Measurements from ENCODE around the gene FAM107B.

Gene FAM107B

GRCh38 chr10:14567421-14567820, 207.3 kb downstream of the FAM107B start:
- no peak for TF ChIP-seq CTCF (IDR thresholded peaks at IDR 0.05; ENCODE audit: insufficient read depth, low read depth, low read length, missing control alignments)
- H3K4me3 ChIP-seq (ENCODE audit: low read length): no peak overlapping the region
- no peak for DNase-seq (ENCODE audit: low read depth)

- TF ChIP-seq CTCF (IDR thresholded peaks at IDR 0.05; ENCODE audit: insufficient read depth, low read depth, low read length, missing control alignments): no peak
- no peak overlapping the region for H3K4me3 ChIP-seq (ENCODE audit: low read length)
- DNase-seq (ENCODE audit: low read depth): no peak
Measured at GRCh38 chr10:14566498-14566897, 208.2 kb downstream of the FAM107B start.

- DNase-seq (ENCODE audit: low read depth): no peak
- H3K4me3 ChIP-seq (ENCODE audit: low read length): no peak overlapping the region
Measured at GRCh38 chr10:14565199-14565598, 209.5 kb downstream of the FAM107B start.

GRCh38 chr10:14564268-14564744, 210.4 kb downstream of the FAM107B start:
- DNase-seq (ENCODE audit: low read depth): peak; percentile 41
- no peak for TF ChIP-seq CTCF (IDR thresholded peaks at IDR 0.05; ENCODE audit: insufficient read depth, low read depth, low read length, missing control alignments)
- no peak overlapping the region for H3K4me3 ChIP-seq (ENCODE audit: low read length)

More at GRCh38 chr10:14565199-14565598, 209.5 kb downstream of the FAM107B start:
- TF ChIP-seq CTCF (IDR thresholded peaks at IDR 0.05; ENCODE audit: insufficient read depth, low read depth, low read length, missing control alignments): no peak

- DNase-seq (ENCODE audit: low read depth): no peak
- no peak overlapping the region for H3K4me3 ChIP-seq (ENCODE audit: low read length)
- TF ChIP-seq CTCF (IDR thresholded peaks at IDR 0.05; ENCODE audit: insufficient read depth, low read depth, low read length, missing control alignments): no peak
Measured at GRCh38 chr10:14563359-14563940, 211.2 kb downstream of the FAM107B start.

GRCh38 chr10:14563076-14563336, 211.7 kb downstream of the FAM107B start:
- DNase-seq (ENCODE audit: low read depth): no peak
- TF ChIP-seq CTCF (IDR thresholded peaks at IDR 0.05; ENCODE audit: insufficient read depth, low read depth, low read length, missing control alignments): no peak
- no peak overlapping the region for H3K4me3 ChIP-seq (ENCODE audit: low read length)

Measured in epithelial cell of esophagus (primary cell).